KMS-11 (cell line): ENCODE results near the gene MT1B.
"Not testable (repeated sequence)": the region's sequence is repeated elsewhere in the genome, so short reads cannot be mapped to it uniquely, and the experiment has no call there.

Source experiments
- H2AFZ ChIP-seq: fragments of 200-600 bp; sonication (generic); 2 replicates; pipeline ENCODE4 v1.6.1; 2016; ENCODE audit warnings: antibody characterized with exemption, mixed run types, low read depth
- H3K27ac ChIP-seq: fragments of 200-600 bp; sonication (generic); 2 replicates; pipeline ENCODE4 v1.6.1; 2016; ENCODE audit warnings: mild to moderate bottlenecking, mixed run types
- H3K27me3 ChIP-seq: fragments of 200-600 bp; sonication (generic); 2 replicates; pipeline ENCODE4 v1.6.1; 2017; ENCODE audit warnings: mild to moderate bottlenecking, low read depth, mixed run types, moderate library complexity; ENCODE audit not compliant: insufficient read depth
- H3K36me3 ChIP-seq: fragments of 200-600 bp; sonication (generic); 2 replicates; pipeline ENCODE4 v1.6.1; 2017; ENCODE audit warnings: mild to moderate bottlenecking, mixed run types; ENCODE audit not compliant: insufficient read depth
- H3K4me1 ChIP-seq: fragments of 200-600 bp; sonication (generic); 2 replicates; pipeline ENCODE4 v1.6.1; 2016; ENCODE audit warnings: mild to moderate bottlenecking, low read depth, mixed run types; ENCODE audit not compliant: poor library complexity, severe bottlenecking
- H3K4me2 ChIP-seq: fragments of 200-600 bp; sonication (generic); 2 replicates; pipeline ENCODE4 v1.7.0; 2016; ENCODE audit warnings: mild to moderate bottlenecking, mixed run types
- H3K4me3 ChIP-seq: fragments of 200-600 bp; sonication (generic); IDR thresholded peaks from 2 replicates; pipeline ENCODE4 v1.6.1; 2017; ENCODE audit warnings: low read depth, low read length, mixed read lengths; ENCODE audit not compliant: insufficient read depth
- H3K79me2 ChIP-seq: fragments of 200-600 bp; sonication (generic); 2 replicates; pipeline ENCODE4 v1.6.1; 2016; ENCODE audit warnings: low read depth, mixed run types; ENCODE audit not compliant: insufficient read depth
- H3K9ac ChIP-seq: fragments of 200-600 bp; sonication (generic); 2 replicates; pipeline ENCODE4 v1.6.1; 2016; ENCODE audit warnings: mild to moderate bottlenecking, mixed run types
- H4K20me1 ChIP-seq: fragments of 200-600 bp; sonication (generic); 2 replicates; pipeline ENCODE4 v1.6.1; 2016; ENCODE audit warnings: mild to moderate bottlenecking, mixed run types; ENCODE audit not compliant: insufficient read depth
- CTCF ChIP-seq: fragments of 200-600 bp; sonication (generic); conservative IDR thresholded peaks from 2 replicates; pipeline ENCODE4 v1.6.1; 2017; ENCODE audit warnings: low read depth, mild to moderate bottlenecking, antibody characterized with exemption, low read length, moderate library complexity, mixed read lengths

Gene MT1B

GRCh38 chr16:56662357-56663354 lies 11.0 kb downstream of the MT1B start:
- Histone ChIP-seq H3K4me3 (no peak overlapping the region), H3K9ac (no peak overlapping the region), H2AFZ (no peak overlapping the region), H3K4me2 (no peak overlapping the region), H3K79me2 (no peaks in the 10 kb centered on the region), H3K27ac (no peak overlapping the region), H3K4me1 (no peaks in the 10 kb centered on the region), H3K36me3 (no peaks in the 10 kb centered on the region), H4K20me1 (no peaks in the 10 kb centered on the region), H3K27me3 (no peaks in the 10 kb centered on the region)
- TF ChIP-seq CTCF: no peak

GRCh38 chr16:56664506-56664905 lies 12.8 kb downstream of the MT1B start:
- H4K20me1 ChIP-seq: no peaks in the 10 kb centered on the region
- no peaks in the 10 kb centered on the region for H3K79me2 ChIP-seq
- no peak overlapping the region for H3K9ac ChIP-seq
- TF ChIP-seq CTCF: no peak
- no peak overlapping the region for H3K4me3 ChIP-seq
- H2AFZ ChIP-seq: no peak overlapping the region
- no peak overlapping the region for H3K4me2 ChIP-seq
- no peak overlapping the region for H3K27ac ChIP-seq
- H3K36me3 ChIP-seq: no peaks in the 10 kb centered on the region
- H3K27me3 ChIP-seq: peaks cover 4% of the 10 kb centered on the region; the same call in 1 of the 2 replicates
- no peaks in the 10 kb centered on the region for H3K4me1 ChIP-seq

- H3K36me3 ChIP-seq, H3K4me2 ChIP-seq, H4K20me1 ChIP-seq, H3K27ac ChIP-seq, H3K4me3 ChIP-seq, H3K9ac ChIP-seq, H3K27me3 ChIP-seq, H3K4me1 ChIP-seq, H3K79me2 ChIP-seq, H2AFZ ChIP-seq: not testable (repeated sequence)
Measured at GRCh38 chr16:56665286-56666261, 13.9 kb downstream of the MT1B start.

GRCh38 chr16:56667581-56668571 lies 16.2 kb downstream of the MT1B start, which contains the start of gene MT1G:
TSS of gene MT1G (minus strand) at chr16:56668065. CDS start at chr16:56667993, 72 bp downstream.
- Histone ChIP-seq H3K4me3 (no peak within 1 kb of the TSS), H3K79me2 (no peaks in the 10 kb centered on the region), H3K9ac (no peak within 1 kb of the TSS), H4K20me1 (no peaks in the 10 kb centered on the region), H2AFZ (no peak within 1 kb of the TSS), H3K4me1 (no peaks in the 10 kb centered on the region), H3K36me3 (no peaks in the 10 kb centered on the region), H3K4me2 (no peak within 1 kb of the TSS), H3K27ac (no peak within 1 kb of the TSS), H3K27me3 (peaks cover 13% of the 10 kb centered on the region; the same call in 1 of the 2 replicates)
- TF ChIP-seq CTCF: no peak
